AG09319 (cell line): ENCODE results near the gene STRBP.

Experiments
- DNase-seq: peaks from one replicate; pipeline ENCODE4 v3.0.0-alpha.2; 2010; ENCODE audit warnings: low read depth; ENCODE audit errors: extremely low read depth
- CTCF ChIP-seq: IDR thresholded peaks from 2 replicates; pipeline ENCODE4 v1.5.1; 2011; ENCODE audit warnings: low read depth, mild to moderate bottlenecking, inconsistent platforms, low read length, moderate library complexity

STRBP gene

GRCh38 chr9:123132696-123133095, 135.7 kb downstream of the STRBP start:
- DNase-seq: no peak
- no peak for TF ChIP-seq CTCF

GRCh38 chr9:123131993-123132392, 136.4 kb downstream of the STRBP start:
- DNase-seq: no peak
- TF ChIP-seq CTCF: no peak

GRCh38 chr9:123131258-123131657, 137.1 kb downstream of the STRBP start:
- TF ChIP-seq CTCF: no peak
- DNase-seq: no peak

GRCh38 chr9:123129423-123129822, 139.0 kb downstream of the STRBP start:
- no peak for TF ChIP-seq CTCF
- no peak for DNase-seq

GRCh38 chr9:123128591-123128990, 139.8 kb downstream of the STRBP start:
- no peak for TF ChIP-seq CTCF
- no peak for DNase-seq

GRCh38 chr9:123127512-123128075, 140.8 kb downstream of the STRBP start:
- TF ChIP-seq CTCF: no peak
- no peak for DNase-seq

GRCh38 chr9:123121457-123121856, 146.9 kb downstream of the STRBP start:
- no peak for TF ChIP-seq CTCF
- no peak for DNase-seq
